ENCODE data around the gene STIP1.

- TF ChIP-seq, protein P1, sequence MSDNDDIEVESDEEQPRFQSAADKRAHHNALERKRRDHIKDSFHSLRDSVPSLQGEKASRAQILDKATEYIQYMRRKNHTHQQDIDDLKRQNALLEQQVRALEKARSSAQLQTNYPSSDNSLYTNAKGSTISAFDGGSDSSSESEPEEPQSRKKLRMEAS (IDR thresholded peaks at IDR 0.05): no peak
- no peak for TF ChIP-seq SP1 (IDR thresholded peaks at IDR 0.05)
- TF ChIP-seq, protein P2, sequence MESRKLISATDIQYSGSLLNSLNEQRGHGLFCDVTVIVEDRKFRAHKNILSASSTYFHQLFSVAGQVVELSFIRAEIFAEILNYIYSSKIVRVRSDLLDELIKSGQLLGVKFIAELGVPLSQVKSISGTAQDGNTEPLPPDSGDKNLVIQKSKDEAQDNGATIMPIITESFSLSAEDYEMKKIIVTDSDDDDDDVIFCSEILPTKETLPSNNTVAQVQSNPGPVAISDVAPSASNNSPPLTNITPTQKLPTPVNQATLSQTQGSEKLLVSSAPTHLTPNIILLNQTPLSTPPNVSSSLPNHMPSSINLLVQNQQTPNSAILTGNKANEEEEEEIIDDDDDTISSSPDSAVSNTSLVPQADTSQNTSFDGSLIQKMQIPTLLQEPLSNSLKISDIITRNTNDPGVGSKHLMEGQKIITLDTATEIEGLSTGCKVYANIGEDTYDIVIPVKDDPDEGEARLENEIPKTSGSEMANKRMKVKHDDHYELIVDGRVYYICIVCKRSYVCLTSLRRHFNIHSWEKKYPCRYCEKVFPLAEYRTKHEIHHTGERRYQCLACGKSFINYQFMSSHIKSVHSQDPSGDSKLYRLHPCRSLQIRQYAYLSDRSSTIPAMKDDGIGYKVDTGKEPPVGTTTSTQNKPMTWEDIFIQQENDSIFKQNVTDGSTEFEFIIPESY (IDR thresholded peaks at IDR 0.05): no peak
- TF ChIP-seq CTCF (IDR thresholded peaks at IDR 0.05; ENCODE audit: low read depth, low read length, missing input control): no peak
- no peak for TF ChIP-seq JUND (IDR thresholded peaks at IDR 0.05)
- TF ChIP-seq GABPA (IDR thresholded peaks at IDR 0.05 in 1 of 2, conservative IDR thresholded peaks at IDR 0.05 in 1 of 2): no peak
- no peak for TF ChIP-seq RAD21 (IDR thresholded peaks at IDR 0.05)
- TF ChIP-seq, protein P3, sequence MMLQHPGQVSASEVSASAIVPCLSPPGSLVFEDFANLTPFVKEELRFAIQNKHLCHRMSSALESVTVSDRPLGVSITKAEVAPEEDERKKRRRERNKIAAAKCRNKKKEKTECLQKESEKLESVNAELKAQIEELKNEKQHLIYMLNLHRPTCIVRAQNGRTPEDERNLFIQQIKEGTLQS (IDR thresholded peaks at IDR 0.05): no peak
- TF ChIP-seq REST (IDR thresholded peaks at IDR 0.05): no peak
- no peak for TF ChIP-seq TAF1 (conservative IDR thresholded peaks at IDR 0.05)
- TF ChIP-seq FOXA1 (IDR thresholded peaks at IDR 0.05): no peak
- TF ChIP-seq HNF4A (conservative IDR thresholded peaks at IDR 0.05): no peak
- TF ChIP-seq FOXA2 (IDR thresholded peaks at IDR 0.05): no peak
Observed at GRCh38 chr11:64173616-64174355, 12.2 kb upstream of the STIP1 start.

Data from liver (tissue), 3 donors.